ENCODE measurements around the gene DAPK1. TPM values are rescaled to one million over a fixed set of nuclear protein-coding genes. Genes with fewer than 3 reads are reported as not detected.

Gene DAPK1
- total RNA-seq, 1 donor from 2014 or later = 168 TPM

GRCh38 chr9:87554171-87554910, 56.7 kb downstream of the DAPK1 start:
- H3K9me3 ChIP-seq = no peaks in the 10 kb centered on the region
- peak overlapping the region; percentile 48 for H3K27ac ChIP-seq
- intact Hi-C loops (cut with DNase I) = no loop called here
- no peak overlapping the region for H3K4me3 ChIP-seq
- TF ChIP-seq CTCF (IDR thresholded peaks at IDR 0.05) = no peak
- no peaks in the 10 kb centered on the region for H3K27me3 ChIP-seq
- peaks cover 42% of the 10 kb centered on the region for H3K4me1 ChIP-seq
- H3K36me3 ChIP-seq = no peaks in the 10 kb centered on the region
- ATAC-seq (no peak), DNase-seq (no peak)

GRCh38 chr9:87554976-87555375, 57.3 kb downstream of the DAPK1 start:
- Histone ChIP-seq H3K27me3 (no peaks in the 10 kb centered on the region), H3K4me3 (no peak overlapping the region), H3K36me3 (no peaks in the 10 kb centered on the region), H3K27ac (no peak overlapping the region), H3K9me3 (no peaks in the 10 kb centered on the region), H3K4me1 (peaks cover 42% of the 10 kb centered on the region)
- intact Hi-C loops (cut with DNase I) = no loop called here
- TF ChIP-seq CTCF (IDR thresholded peaks at IDR 0.05) = no peak
- ATAC-seq (peak; percentile 72), DNase-seq (no peak)

DNA sequence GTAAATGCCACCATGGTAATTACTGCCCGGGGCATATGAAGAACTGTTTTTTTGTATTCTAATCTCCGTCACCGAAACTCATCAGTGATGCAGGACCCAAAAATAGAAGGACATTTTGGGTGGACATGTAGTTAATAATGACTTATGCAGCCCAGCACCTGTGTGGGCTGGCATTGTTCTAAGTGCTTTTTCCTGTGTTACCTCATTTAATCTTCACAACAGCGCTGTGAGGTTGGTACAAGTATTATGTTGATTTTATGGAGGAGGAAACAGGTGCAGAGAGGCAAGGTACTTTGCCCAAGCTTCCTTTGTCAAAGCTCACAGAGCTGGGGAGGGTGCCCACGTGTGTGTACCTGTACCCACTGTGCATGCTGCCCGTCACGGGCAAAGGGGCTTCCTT, 58.4 kb downstream of the DAPK1 start:
- DNase-seq (no peak), ATAC-seq (no peak)
- intact Hi-C loops (cut with DNase I) = no loop called here
- H3K9me3 ChIP-seq = no peaks in the 10 kb centered on the region
- no peaks in the 10 kb centered on the region for H3K36me3 ChIP-seq
- TF ChIP-seq CTCF (IDR thresholded peaks at IDR 0.05) = no peak
- H3K4me3 ChIP-seq = no peak overlapping the region
- no peaks in the 10 kb centered on the region for H3K27me3 ChIP-seq
- H3K4me1 ChIP-seq = peaks cover 42% of the 10 kb centered on the region
- peak overlapping the region; percentile 17 for H3K27ac ChIP-seq

- DNase-seq = no peak
- ATAC-seq = peak; percentile 66
- no peak for TF ChIP-seq CTCF (IDR thresholded peaks at IDR 0.05)
- no peaks in the 10 kb centered on the region for H3K27me3 ChIP-seq
- intact Hi-C loops (cut with DNase I) = no loop called here
- peak overlapping the region; percentile 8 for H3K27ac ChIP-seq
- H3K36me3 ChIP-seq = no peaks in the 10 kb centered on the region
- H3K9me3 ChIP-seq = no peaks in the 10 kb centered on the region
- H3K4me3 ChIP-seq = no peak overlapping the region
- H3K4me1 ChIP-seq = peaks cover 42% of the 10 kb centered on the region
Observed at GRCh38 chr9:87556821-87557220, 59.2 kb downstream of the DAPK1 start.

DNA sequence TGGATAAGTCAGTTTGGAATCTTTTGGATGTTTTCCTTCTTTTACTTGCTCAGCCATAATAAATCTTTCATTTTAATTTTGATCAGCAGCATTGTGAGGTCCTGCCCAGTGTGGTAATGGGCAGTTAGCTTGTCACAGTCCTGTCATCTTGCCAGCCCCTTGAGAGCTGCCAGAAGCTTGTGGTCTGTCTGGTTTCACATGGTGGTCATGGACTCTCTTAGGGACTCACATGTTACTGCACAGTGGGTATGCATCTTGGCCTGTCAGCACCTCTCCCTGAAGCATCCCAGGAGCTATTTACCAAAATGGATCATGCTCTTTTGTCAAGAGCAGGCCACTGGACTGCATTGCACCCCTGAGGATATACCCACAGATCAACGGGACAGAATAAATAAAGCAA, 60.3 kb downstream of the DAPK1 start:
- H3K36me3 ChIP-seq = no peaks in the 10 kb centered on the region
- peak; percentile 10 for ATAC-seq
- peaks cover 42% of the 10 kb centered on the region for H3K4me1 ChIP-seq
- H3K9me3 ChIP-seq = no peaks in the 10 kb centered on the region
- H3K27me3 ChIP-seq = no peaks in the 10 kb centered on the region
- no peak overlapping the region for H3K4me3 ChIP-seq
- H3K27ac ChIP-seq = no peak overlapping the region
- no peak for DNase-seq
- intact Hi-C loops (cut with DNase I) = no loop called here
- TF ChIP-seq CTCF (IDR thresholded peaks at IDR 0.05) = no peak

Measured in upper lobe of right lung (tissue), 1 donor.